ENCODE results near the gene TBC1D1. TPM values are rescaled to one million over a fixed set of nuclear protein-coding genes. Genes with fewer than 3 reads are reported as not detected.

TBC1D1 gene
- polyA plus RNA-seq, 1 donor (not counting 4 experiments of a cell fraction or from before 2014, with no cell fraction given), result 32.5 TPM

DNA sequence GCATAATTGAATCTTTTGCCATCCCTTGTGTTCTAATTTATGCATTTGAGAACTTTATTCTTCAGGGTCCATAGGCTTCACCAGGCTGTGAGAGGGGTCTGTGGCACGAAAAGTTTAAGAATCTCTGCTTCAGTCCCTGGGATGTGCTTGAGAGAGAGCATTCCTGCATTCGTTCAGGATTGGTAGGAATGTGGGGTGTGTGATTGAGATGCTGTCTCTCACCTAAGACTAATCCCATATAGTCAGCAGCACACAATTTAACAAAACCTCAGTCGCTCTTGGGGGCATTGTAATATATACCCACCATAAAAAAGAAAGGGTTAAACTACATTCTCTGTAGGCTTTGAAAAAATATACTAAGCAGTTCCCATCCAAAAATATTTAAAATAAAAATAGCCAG is 111.0 kb downstream of the TBC1D1 start:
- no peak overlapping the region for H3K27ac ChIP-seq (ENCODE audit: control insufficient read depth, insufficient read depth, low read length)
- no peak for DNase-seq (ENCODE audit: low read depth, low spot score)
- no peaks in the 10 kb centered on the region for H3K9me1 ChIP-seq (ENCODE audit: control insufficient read depth, extremely low read depth, insufficient read depth, low read length)
- H3K79me2 ChIP-seq (ENCODE audit: control insufficient read depth, insufficient read depth, low read length), result peaks cover 7% of the 10 kb centered on the region
- no peaks in the 10 kb centered on the region for H3K36me3 ChIP-seq (ENCODE audit: control insufficient read depth in 2 of 2, extremely low read depth in 1 of 2, insufficient read depth in 2 of 2, low read length in 2 of 2)
- no peak overlapping the region for H3K4me2 ChIP-seq (ENCODE audit: control insufficient read depth, extremely low read depth, insufficient read depth, low read depth, low read length)
- H4K20me1 ChIP-seq (ENCODE audit: control insufficient read depth, extremely low read depth, insufficient read depth, low read length), result no peaks in the 10 kb centered on the region
- H3K9ac ChIP-seq (ENCODE audit: control insufficient read depth, extremely low read depth, insufficient read depth, low read length), result no peak overlapping the region
- H3K9me3 ChIP-seq (ENCODE audit: control insufficient read depth, low read depth, low read length), result no peaks in the 10 kb centered on the region
- no peaks in the 10 kb centered on the region for H3K27me3 ChIP-seq (ENCODE audit: control insufficient read depth, extremely low read depth, insufficient read depth, low read length)
- peaks cover 8% of the 10 kb centered on the region for H3K4me1 ChIP-seq (ENCODE audit: control insufficient read depth, extremely low read depth, insufficient read depth, low read length)
- dilution Hi-C loops (cut with MboI; ENCODE audit: extremely low pct_ligation_motif_present, low sequenced_read_pairs), result no loop called here
- no peak for TF ChIP-seq EZH2 (IDR thresholded peaks at IDR 0.05; ENCODE audit: low read length)
- TF ChIP-seq, protein P1, sequence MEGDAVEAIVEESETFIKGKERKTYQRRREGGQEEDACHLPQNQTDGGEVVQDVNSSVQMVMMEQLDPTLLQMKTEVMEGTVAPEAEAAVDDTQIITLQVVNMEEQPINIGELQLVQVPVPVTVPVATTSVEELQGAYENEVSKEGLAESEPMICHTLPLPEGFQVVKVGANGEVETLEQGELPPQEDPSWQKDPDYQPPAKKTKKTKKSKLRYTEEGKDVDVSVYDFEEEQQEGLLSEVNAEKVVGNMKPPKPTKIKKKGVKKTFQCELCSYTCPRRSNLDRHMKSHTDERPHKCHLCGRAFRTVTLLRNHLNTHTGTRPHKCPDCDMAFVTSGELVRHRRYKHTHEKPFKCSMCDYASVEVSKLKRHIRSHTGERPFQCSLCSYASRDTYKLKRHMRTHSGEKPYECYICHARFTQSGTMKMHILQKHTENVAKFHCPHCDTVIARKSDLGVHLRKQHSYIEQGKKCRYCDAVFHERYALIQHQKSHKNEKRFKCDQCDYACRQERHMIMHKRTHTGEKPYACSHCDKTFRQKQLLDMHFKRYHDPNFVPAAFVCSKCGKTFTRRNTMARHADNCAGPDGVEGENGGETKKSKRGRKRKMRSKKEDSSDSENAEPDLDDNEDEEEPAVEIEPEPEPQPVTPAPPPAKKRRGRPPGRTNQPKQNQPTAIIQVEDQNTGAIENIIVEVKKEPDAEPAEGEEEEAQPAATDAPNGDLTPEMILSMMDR (optimal IDR thresholded peaks at IDR 0.05 in 1 of 3, IDR thresholded peaks at IDR 0.05 in 1 of 3, conservative IDR thresholded peaks at IDR 0.05 in 1 of 3; ENCODE audit: extremely low read depth in 1 of 3, insufficient read depth in 2 of 3, low read length in 3 of 3), result no peak
- H3K4me3 ChIP-seq (ENCODE audit: control insufficient read depth in 2 of 3, extremely low read depth in 1 of 3, insufficient read depth in 2 of 3, low read depth in 1 of 3, low read length in 3 of 3), result no peak overlapping the region
- no peak for FAIRE-seq
- H2AFZ ChIP-seq (ENCODE audit: control insufficient read depth, low read length), result no peak overlapping the region

DNA sequence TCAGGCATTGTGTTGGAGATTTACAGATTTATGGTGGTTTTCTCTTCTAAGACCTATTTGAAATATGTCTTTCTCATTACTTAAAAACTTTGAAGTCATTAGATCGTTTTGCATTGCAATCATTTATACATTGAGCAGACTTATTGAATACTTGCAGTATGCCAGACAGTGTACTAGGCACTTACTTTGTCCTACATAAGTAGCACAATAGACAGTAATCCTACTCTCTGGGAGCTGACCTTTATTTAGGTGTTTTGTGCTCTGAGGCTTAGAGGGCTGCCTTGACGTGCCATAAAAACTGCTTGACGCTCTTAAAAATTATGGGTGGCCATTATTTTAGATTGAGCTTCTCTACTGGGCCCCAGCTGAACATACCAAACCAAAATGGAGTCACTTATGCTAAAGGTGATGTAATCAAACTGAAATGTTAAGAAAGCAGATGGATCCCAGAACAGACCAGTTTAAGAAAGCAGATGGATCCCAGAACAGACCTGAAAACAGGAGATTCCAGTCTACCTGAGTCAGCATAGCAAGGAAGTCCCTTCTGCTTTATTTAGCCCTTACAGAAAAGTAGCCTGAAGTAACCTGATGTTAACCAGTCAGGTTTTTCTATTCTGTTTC is 111.7 kb downstream of the TBC1D1 start:
- Histone ChIP-seq H3K4me1 (ENCODE audit: control insufficient read depth, extremely low read depth, insufficient read depth, low read length) (peaks cover 8% of the 10 kb centered on the region), H3K27ac (ENCODE audit: control insufficient read depth, insufficient read depth, low read length) (no peak overlapping the region), H3K9me1 (ENCODE audit: control insufficient read depth, extremely low read depth, insufficient read depth, low read length) (no peaks in the 10 kb centered on the region), H3K79me2 (ENCODE audit: control insufficient read depth, insufficient read depth, low read length) (peaks cover 7% of the 10 kb centered on the region), H4K20me1 (ENCODE audit: control insufficient read depth, extremely low read depth, insufficient read depth, low read length) (no peaks in the 10 kb centered on the region), H3K27me3 (ENCODE audit: control insufficient read depth, extremely low read depth, insufficient read depth, low read length) (no peaks in the 10 kb centered on the region), H3K36me3 (ENCODE audit: control insufficient read depth in 2 of 2, extremely low read depth in 1 of 2, insufficient read depth in 2 of 2, low read length in 2 of 2) (no peaks in the 10 kb centered on the region), H3K9ac (ENCODE audit: control insufficient read depth, extremely low read depth, insufficient read depth, low read length) (no peak overlapping the region), H3K9me3 (ENCODE audit: control insufficient read depth, low read depth, low read length) (no peaks in the 10 kb centered on the region), H2AFZ (ENCODE audit: control insufficient read depth, low read length) (no peak overlapping the region), H3K4me3 (ENCODE audit: control insufficient read depth in 2 of 3, extremely low read depth in 1 of 3, insufficient read depth in 2 of 3, low read depth in 1 of 3, low read length in 3 of 3) (no peak overlapping the region), H3K4me2 (ENCODE audit: control insufficient read depth, extremely low read depth, insufficient read depth, low read depth, low read length) (no peak overlapping the region)
- dilution Hi-C loops (cut with MboI; ENCODE audit: extremely low pct_ligation_motif_present, low sequenced_read_pairs), result no loop called here
- TF ChIP-seq, protein P1 (optimal IDR thresholded peaks at IDR 0.05 in 1 of 3, IDR thresholded peaks at IDR 0.05 in 1 of 3, conservative IDR thresholded peaks at IDR 0.05 in 1 of 3; ENCODE audit: extremely low read depth in 1 of 3, insufficient read depth in 2 of 3, low read length in 3 of 3), result no peak
- TF ChIP-seq EZH2 (IDR thresholded peaks at IDR 0.05; ENCODE audit: low read length), result no peak
- peak; percentile 34 for FAIRE-seq
- no peak for DNase-seq (ENCODE audit: low read depth, low spot score)

Measured in keratinocyte (primary cell).